Gastrocnemius medialis (tissue), 4 donors: ENCODE data around the gene WNK3. TPM values are rescaled to one million over a fixed set of nuclear protein-coding genes. Genes with fewer than 3 reads are reported as not detected.

ENCODE experiments used
- ATAC-seq, 2 donors: fragments of 150-250 bp; one replicate each; pipeline ENCODE4 v1.9.1; 2016
- DNase-seq, 2 donors: peaks; one replicate each; pipeline ENCODE4 v3.0.0-alpha.2; 2019
- H3K27ac ChIP-seq, 4 donors: fragments of 200-600 bp; sonication (generic); 1 replicate in 1 of 4; 2 replicates in 3 of 4; pipeline ENCODE4 v1.5.1; 2016 to 2018; ENCODE audit warnings: mild to moderate bottlenecking in 2 of 4, moderate library complexity in 1 of 4
- H3K27me3 ChIP-seq, 3 donors: fragments of 200-600 bp; sonication (generic) in 2 of 3; 1 replicate in 1 of 3; 2 replicates in 2 of 3; pipeline versions ENCODE4 v1.5.1 to v1.6.0; 2016 to 2019; ENCODE audit warnings: mild to moderate bottlenecking in 1 of 3, moderate library complexity in 1 of 3
- H3K36me3 ChIP-seq, 2 donors: fragments of 200-600 bp; sonication (generic) in 1 of 2; one replicate each; pipeline ENCODE4 v1.5.1; 2017 to 2018
- H3K4me1 ChIP-seq, 2 donors: fragments of 200-600 bp; sonication (generic) in 1 of 2; one replicate each; pipeline ENCODE4 v1.5.1; 2016 to 2017; ENCODE audit warnings: mild to moderate bottlenecking in 2 of 2
- H3K4me3 ChIP-seq, 4 donors: fragments of 200-600 bp; sonication (generic) in 3 of 4; 1 replicate in 1 of 4; 2 replicates in 3 of 4; pipeline ENCODE4 v1.5.1; 2016 to 2019; ENCODE audit warnings: mild to moderate bottlenecking in 2 of 4
- H3K9me3 ChIP-seq, 3 donors: fragments of 200-600 bp; sonication (generic) in 2 of 3; 1 replicate in 1 of 3; 2 replicates in 2 of 3; pipeline ENCODE4 v1.5.1; 2016 to 2019
- POLR2A ChIP-seq, 2 donors: fragments of 450-650 bp; IDR thresholded peaks; one replicate each; pipeline ENCODE4 v1.6.1; 2017; ENCODE audit warnings: antibody characterized with exemption in 2 of 2, mild to moderate bottlenecking in 2 of 2, moderate library complexity in 2 of 2
- in situ Hi-C, 4 donors: fragments of 200-750 bp; cut with MboI; loops; one replicate each; pipeline versions ENCODE4 v1.15.0 to v1.8.0; 2017; ENCODE audit warnings: low sequenced_read_pairs in 4 of 4
- intact Hi-C: fragments of 100-400 bp; cut with DNase I; formaldehyde crosslinking; loops from one replicate; pipeline ENCODE4 v1.15.1; 2023; ENCODE audit warnings: low total_unique reads
- total RNA-seq, 4 donors: library from RNA; depleted of rRNA; stranded (reverse); fragments of >200 nt; gene quantifications; one replicate each; pipeline versions ENCODE4 v1.1.0 to v1.2.3, GENCODE V29; 2016
- TF ChIP-seq, protein P1 (sequence below), 5 experiments: fragments of 450-650 bp in 3 of 5; fragments of 200-600 bp in 2 of 5; sonication (generic) in 2 of 5; IDR thresholded peaks in 4 of 5; conservative IDR thresholded peaks in 1 of 5; 1 replicate in 4 of 5; 2 replicates in 1 of 5; pipeline ENCODE4 v1.5.1; 2016 to 2019; ENCODE audit warnings: antibody characterized with exemption in 5 of 5, mild to moderate bottlenecking in 3 of 5, moderate library complexity in 3 of 5

The WNK3 gene
- total RNA-seq, 4 donors from 2014 or later = 0.02 to 0.16 (median 0.08) TPM

- Histone ChIP-seq H3K36me3 (no peaks in the 10 kb centered on the region), H3K9me3 (no peaks in the 10 kb centered on the region), H3K4me1 (no peaks in the 10 kb centered on the region), H3K27ac (no peak overlapping the region), H3K27me3 (no peaks in the 10 kb centered on the region), H3K4me3 (no peak overlapping the region)
- in situ Hi-C loops = no loop called here
- no peak for TF ChIP-seq POLR2A (IDR thresholded peaks at IDR 0.05)
- TF ChIP-seq, protein P1, sequence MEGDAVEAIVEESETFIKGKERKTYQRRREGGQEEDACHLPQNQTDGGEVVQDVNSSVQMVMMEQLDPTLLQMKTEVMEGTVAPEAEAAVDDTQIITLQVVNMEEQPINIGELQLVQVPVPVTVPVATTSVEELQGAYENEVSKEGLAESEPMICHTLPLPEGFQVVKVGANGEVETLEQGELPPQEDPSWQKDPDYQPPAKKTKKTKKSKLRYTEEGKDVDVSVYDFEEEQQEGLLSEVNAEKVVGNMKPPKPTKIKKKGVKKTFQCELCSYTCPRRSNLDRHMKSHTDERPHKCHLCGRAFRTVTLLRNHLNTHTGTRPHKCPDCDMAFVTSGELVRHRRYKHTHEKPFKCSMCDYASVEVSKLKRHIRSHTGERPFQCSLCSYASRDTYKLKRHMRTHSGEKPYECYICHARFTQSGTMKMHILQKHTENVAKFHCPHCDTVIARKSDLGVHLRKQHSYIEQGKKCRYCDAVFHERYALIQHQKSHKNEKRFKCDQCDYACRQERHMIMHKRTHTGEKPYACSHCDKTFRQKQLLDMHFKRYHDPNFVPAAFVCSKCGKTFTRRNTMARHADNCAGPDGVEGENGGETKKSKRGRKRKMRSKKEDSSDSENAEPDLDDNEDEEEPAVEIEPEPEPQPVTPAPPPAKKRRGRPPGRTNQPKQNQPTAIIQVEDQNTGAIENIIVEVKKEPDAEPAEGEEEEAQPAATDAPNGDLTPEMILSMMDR (IDR thresholded peaks at IDR 0.05 in 4 of 5, conservative IDR thresholded peaks at IDR 0.05 in 1 of 5) = no peak
- intact Hi-C loops = no loop called here
- ATAC-seq = no peak
- DNase-seq = no peak
Measured at GRCh38 chrX:54291758-54292157, 66.1 kb downstream of the WNK3 start.

GRCh38 chrX:54288968-54289367 lies 68.9 kb downstream of the WNK3 start:
- H3K36me3 ChIP-seq = no peaks in the 10 kb centered on the region
- ATAC-seq = no peak
- in situ Hi-C loops = no loop called here

GRCh38 chrX:54288277-54288676 lies 69.6 kb downstream of the WNK3 start:
- TF ChIP-seq, protein P1 (IDR thresholded peaks at IDR 0.05 in 4 of 5, conservative IDR thresholded peaks at IDR 0.05 in 1 of 5) = no peak
- TF ChIP-seq POLR2A (IDR thresholded peaks at IDR 0.05) = no peak
- Histone ChIP-seq H3K4me3 (no peak overlapping the region), H3K36me3 (no peaks in the 10 kb centered on the region), H3K27me3 (no peaks in the 10 kb centered on the region), H3K9me3 (no peaks in the 10 kb centered on the region), H3K4me1 (no peaks in the 10 kb centered on the region), H3K27ac (no peak overlapping the region)
- DNase-seq = no peak
- no peak for ATAC-seq
- in situ Hi-C loops (no loop called here), intact Hi-C loops (no loop called here)

More at GRCh38 chrX:54288968-54289367, 68.9 kb downstream of the WNK3 start:
- TF ChIP-seq, protein P1 (IDR thresholded peaks at IDR 0.05 in 4 of 5, conservative IDR thresholded peaks at IDR 0.05 in 1 of 5) = no peak
- no peak for TF ChIP-seq POLR2A (IDR thresholded peaks at IDR 0.05)
- Histone ChIP-seq H3K4me1 (no peaks in the 10 kb centered on the region), H3K9me3 (no peaks in the 10 kb centered on the region), H3K27me3 (no peaks in the 10 kb centered on the region), H3K4me3 (no peak overlapping the region), H3K27ac (no peak overlapping the region)
- intact Hi-C loops = no loop called here
- no peak for DNase-seq

GRCh38 chrX:54281676-54282075 lies 76.2 kb downstream of the WNK3 start:
- Histone ChIP-seq H3K36me3 (no peaks in the 10 kb centered on the region), H3K27ac (no peak overlapping the region), H3K4me3 (no peak overlapping the region), H3K4me1 (no peaks in the 10 kb centered on the region), H3K27me3 (no peaks in the 10 kb centered on the region), H3K9me3 (no peaks in the 10 kb centered on the region)
- no peak for TF ChIP-seq POLR2A (IDR thresholded peaks at IDR 0.05)
- TF ChIP-seq, protein P1 (IDR thresholded peaks at IDR 0.05 in 4 of 5, conservative IDR thresholded peaks at IDR 0.05 in 1 of 5) = no peak
- ATAC-seq (no peak), DNase-seq (no peak)
- in situ Hi-C loops = no loop called here
- intact Hi-C loops = no loop called here

DNA sequence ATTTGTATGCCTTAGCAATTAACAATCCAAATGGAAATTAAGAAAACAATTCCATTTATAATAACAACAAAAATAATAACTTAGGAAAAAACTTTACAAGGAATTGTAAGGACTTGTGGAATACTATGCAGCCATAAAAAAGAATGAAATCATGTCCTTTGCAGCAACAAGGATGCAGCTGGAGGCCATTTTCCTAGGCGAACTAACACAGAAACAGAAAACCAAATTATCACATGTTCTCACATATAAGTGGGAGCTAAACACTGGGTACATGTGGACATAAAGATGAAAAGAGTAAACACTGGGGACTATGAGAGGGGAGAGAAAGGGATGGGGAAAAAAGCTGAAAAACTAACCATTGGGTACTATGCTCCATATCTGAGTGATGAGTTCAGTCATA lies 77.4 kb downstream of the WNK3 start:
- TF ChIP-seq, protein P1 (IDR thresholded peaks at IDR 0.05 in 4 of 5, conservative IDR thresholded peaks at IDR 0.05 in 1 of 5) = no peak
- TF ChIP-seq POLR2A (IDR thresholded peaks at IDR 0.05) = no peak
- intact Hi-C loops = no loop called here
- Histone ChIP-seq H3K4me1 (no peaks in the 10 kb centered on the region), H3K27ac (no peak overlapping the region), H3K36me3 (no peaks in the 10 kb centered on the region), H3K4me3 (no peak overlapping the region), H3K27me3 (no peaks in the 10 kb centered on the region), H3K9me3 (no peaks in the 10 kb centered on the region)
- in situ Hi-C loops = no loop called here
- DNase-seq (no peak), ATAC-seq (no peak)
